IPS-18a (cell line): Measurements from ENCODE around the gene ALDOB.

ENCODE experiments used
- H3K27ac ChIP-seq: one replicate; pipeline ENCODE4 v1.5.1; 2013; ENCODE audit warnings: low read length
- H3K27me3 ChIP-seq: one replicate; pipeline ENCODE4 v1.6.1; 2013; ENCODE audit warnings: mild to moderate bottlenecking, low read length; ENCODE audit not compliant: control insufficient read depth, insufficient read depth
- H3K36me3 ChIP-seq: one replicate; pipeline ENCODE4 v1.6.1; 2013; ENCODE audit warnings: low read depth, low read length; ENCODE audit not compliant: control insufficient read depth
- H3K4me1 ChIP-seq: one replicate; pipeline ENCODE4 v1.6.1; 2013; ENCODE audit warnings: low read depth, low read length; ENCODE audit not compliant: control insufficient read depth
- H3K4me3 ChIP-seq: one replicate; pipeline ENCODE4 v1.5.1; 2013; ENCODE audit warnings: low read length
- H3K9ac ChIP-seq: one replicate; pipeline ENCODE4 v1.6.1; 2013; ENCODE audit warnings: mild to moderate bottlenecking, low read length, moderate library complexity
- H3K9me3 ChIP-seq: one replicate; pipeline ENCODE4 v1.6.1; 2013; ENCODE audit warnings: low read depth, low read length; ENCODE audit not compliant: control insufficient read depth

ALDOB gene

GRCh38 chr9:101435601-101436079 lies at the start of gene ALDOB:
ALDOB (minus strand) TSS chr9:101435774; CDS start chr9:101430887, 4,887 bp downstream.
- Histone ChIP-seq H3K27ac (no peak within 1 kb of the TSS), H3K4me1 (no peaks in the 10 kb centered on the region), H3K4me3 (no peak within 1 kb of the TSS), H3K27me3 (no peaks in the 10 kb centered on the region), H3K9ac (no peak within 1 kb of the TSS), H3K36me3 (no peaks in the 10 kb centered on the region), H3K9me3 (no peaks in the 10 kb centered on the region)

- Histone ChIP-seq H3K9me3 (no peaks in the 10 kb centered on the region), H3K36me3 (no peaks in the 10 kb centered on the region), H3K4me1 (peaks cover 22% of the 10 kb centered on the region), H3K9ac (no peak overlapping the region), H3K27ac (no peak overlapping the region), H3K4me3 (no peak overlapping the region), H3K27me3 (peaks cover 9% of the 10 kb centered on the region)
These were observed 48.5 kb upstream of the ALDOB start for GRCh38 chr9:101484046-101484445.

GRCh38 chr9:101481261-101481660 lies 45.7 kb upstream of the ALDOB start:
- Histone ChIP-seq H3K4me3 (no peak overlapping the region), H3K9me3 (no peaks in the 10 kb centered on the region), H3K4me1 (peaks cover 15% of the 10 kb centered on the region), H3K27ac (no peak overlapping the region), H3K36me3 (peaks cover 3% of the 10 kb centered on the region), H3K9ac (no peak overlapping the region), H3K27me3 (peaks cover 9% of the 10 kb centered on the region)

GRCh38 chr9:101480386-101480785 lies 44.8 kb upstream of the ALDOB start:
- H3K4me3 ChIP-seq = no peak overlapping the region
- no peaks in the 10 kb centered on the region for H3K9me3 ChIP-seq
- peaks cover 1% of the 10 kb centered on the region for H3K27me3 ChIP-seq
- no peak overlapping the region for H3K9ac ChIP-seq
- H3K4me1 ChIP-seq = peaks cover 11% of the 10 kb centered on the region
- no peak overlapping the region for H3K27ac ChIP-seq
- H3K36me3 ChIP-seq = peaks cover 12% of the 10 kb centered on the region

- H3K9me3 ChIP-seq = no peaks in the 10 kb centered on the region
- H3K36me3 ChIP-seq = peaks cover 20% of the 10 kb centered on the region
- no peak overlapping the region for H3K4me3 ChIP-seq
- no peak overlapping the region for H3K27ac ChIP-seq
- no peaks in the 10 kb centered on the region for H3K27me3 ChIP-seq
- H3K4me1 ChIP-seq = peaks cover 10% of the 10 kb centered on the region
- H3K9ac ChIP-seq = no peak overlapping the region
These were observed 43.9 kb upstream of the ALDOB start for GRCh38 chr9:101479338-101480030.

- H3K27me3 ChIP-seq = no peaks in the 10 kb centered on the region
- H3K9me3 ChIP-seq = no peaks in the 10 kb centered on the region
- H3K36me3 ChIP-seq = peaks cover 25% of the 10 kb centered on the region
- no peak overlapping the region for H3K27ac ChIP-seq
- H3K4me3 ChIP-seq = no peak overlapping the region
- H3K9ac ChIP-seq = no peak overlapping the region
- peaks cover 10% of the 10 kb centered on the region for H3K4me1 ChIP-seq
These were observed 43.3 kb upstream of the ALDOB start for GRCh38 chr9:101478906-101479305.

- no peak overlapping the region for H3K27ac ChIP-seq
- H3K4me1 ChIP-seq = peaks cover 10% of the 10 kb centered on the region
- H3K9me3 ChIP-seq = no peaks in the 10 kb centered on the region
- no peak overlapping the region for H3K9ac ChIP-seq
- no peaks in the 10 kb centered on the region for H3K27me3 ChIP-seq
- peaks cover 25% of the 10 kb centered on the region for H3K36me3 ChIP-seq
- H3K4me3 ChIP-seq = no peak overlapping the region
These were observed 42.9 kb upstream of the ALDOB start for GRCh38 chr9:101478444-101478843.

- peaks cover 10% of the 10 kb centered on the region for H3K4me1 ChIP-seq
- H3K27me3 ChIP-seq = no peaks in the 10 kb centered on the region
- no peaks in the 10 kb centered on the region for H3K9me3 ChIP-seq
- H3K9ac ChIP-seq = no peak overlapping the region
- H3K4me3 ChIP-seq = no peak overlapping the region
- no peak overlapping the region for H3K27ac ChIP-seq
- H3K36me3 ChIP-seq = peaks cover 25% of the 10 kb centered on the region
These were observed 42.2 kb upstream of the ALDOB start for GRCh38 chr9:101477736-101478135.

GRCh38 chr9:101477214-101477613 lies 41.6 kb upstream of the ALDOB start:
- Histone ChIP-seq H3K27me3 (no peaks in the 10 kb centered on the region), H3K9ac (no peak overlapping the region), H3K4me3 (no peak overlapping the region), H3K27ac (no peak overlapping the region), H3K9me3 (no peaks in the 10 kb centered on the region), H3K4me1 (peaks cover 10% of the 10 kb centered on the region), H3K36me3 (peaks cover 25% of the 10 kb centered on the region)

GRCh38 chr9:101476576-101477208 lies 41.1 kb upstream of the ALDOB start:
- H3K4me1 ChIP-seq = peaks cover 10% of the 10 kb centered on the region
- no peak overlapping the region for H3K4me3 ChIP-seq
- H3K9ac ChIP-seq = no peak overlapping the region
- no peak overlapping the region for H3K27ac ChIP-seq
- H3K9me3 ChIP-seq = no peaks in the 10 kb centered on the region
- H3K27me3 ChIP-seq = no peaks in the 10 kb centered on the region
- H3K36me3 ChIP-seq = peaks cover 25% of the 10 kb centered on the region

GRCh38 chr9:101472891-101473290 lies 37.3 kb upstream of the ALDOB start:
- Histone ChIP-seq H3K4me1 (peaks cover 6% of the 10 kb centered on the region), H3K4me3 (no peak overlapping the region), H3K9me3 (no peaks in the 10 kb centered on the region), H3K27me3 (no peaks in the 10 kb centered on the region), H3K27ac (no peak overlapping the region), H3K9ac (no peak overlapping the region), H3K36me3 (peaks cover 25% of the 10 kb centered on the region)

GRCh38 chr9:101470929-101471328 lies 35.4 kb upstream of the ALDOB start:
- no peak overlapping the region for H3K4me3 ChIP-seq
- no peaks in the 10 kb centered on the region for H3K27me3 ChIP-seq
- peaks cover 18% of the 10 kb centered on the region for H3K36me3 ChIP-seq

More at GRCh38 chr9:101470929-101471328, 35.4 kb upstream of the ALDOB start:
- Histone ChIP-seq H3K9ac (no peak overlapping the region), H3K27ac (no peak overlapping the region), H3K9me3 (no peaks in the 10 kb centered on the region), H3K4me1 (peaks cover 17% of the 10 kb centered on the region)
